ENCODE results near the gene VSTM4. TPM values are rescaled to one million over a fixed set of nuclear protein-coding genes. Genes with fewer than 3 reads are reported as not detected.

The VSTM4 gene
- total and polyA plus RNA-seq, 2 donors (not counting 1 experiment from before 2014, with no cell fraction given) = 8.1 to 27.9 TPM

DNA sequence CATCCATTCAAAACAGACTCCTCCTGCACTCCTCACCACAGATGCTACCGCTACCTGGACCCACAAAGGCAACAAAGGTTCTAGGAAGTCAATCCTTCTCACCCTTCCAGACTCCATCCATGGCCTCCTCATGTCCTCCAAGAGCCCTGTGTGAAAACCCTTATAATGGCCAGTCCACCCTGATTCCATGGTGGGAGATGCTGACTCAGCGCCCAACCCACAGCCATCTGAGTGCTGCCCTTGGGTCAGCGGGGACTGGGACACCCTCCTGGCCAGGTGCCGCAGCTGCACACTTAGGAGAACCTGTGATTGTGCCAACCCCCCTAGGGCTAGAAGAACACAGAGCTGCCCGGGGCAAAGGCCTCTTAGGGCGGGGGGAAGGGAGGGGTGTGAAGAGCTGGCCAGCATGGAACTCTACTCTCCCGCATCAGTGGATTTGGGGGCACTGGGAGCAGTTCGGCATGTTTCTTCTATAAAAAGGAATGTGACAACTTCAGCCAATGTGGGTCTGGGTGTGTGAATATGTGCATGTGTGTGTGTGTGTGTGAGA, 47.5 kb upstream of the VSTM4 start:
- no peaks in the 10 kb centered on the region for H3K9me3 ChIP-seq (ENCODE audit: control insufficient read depth, insufficient read depth, low read depth, low read length)
- TF ChIP-seq, protein P1, sequence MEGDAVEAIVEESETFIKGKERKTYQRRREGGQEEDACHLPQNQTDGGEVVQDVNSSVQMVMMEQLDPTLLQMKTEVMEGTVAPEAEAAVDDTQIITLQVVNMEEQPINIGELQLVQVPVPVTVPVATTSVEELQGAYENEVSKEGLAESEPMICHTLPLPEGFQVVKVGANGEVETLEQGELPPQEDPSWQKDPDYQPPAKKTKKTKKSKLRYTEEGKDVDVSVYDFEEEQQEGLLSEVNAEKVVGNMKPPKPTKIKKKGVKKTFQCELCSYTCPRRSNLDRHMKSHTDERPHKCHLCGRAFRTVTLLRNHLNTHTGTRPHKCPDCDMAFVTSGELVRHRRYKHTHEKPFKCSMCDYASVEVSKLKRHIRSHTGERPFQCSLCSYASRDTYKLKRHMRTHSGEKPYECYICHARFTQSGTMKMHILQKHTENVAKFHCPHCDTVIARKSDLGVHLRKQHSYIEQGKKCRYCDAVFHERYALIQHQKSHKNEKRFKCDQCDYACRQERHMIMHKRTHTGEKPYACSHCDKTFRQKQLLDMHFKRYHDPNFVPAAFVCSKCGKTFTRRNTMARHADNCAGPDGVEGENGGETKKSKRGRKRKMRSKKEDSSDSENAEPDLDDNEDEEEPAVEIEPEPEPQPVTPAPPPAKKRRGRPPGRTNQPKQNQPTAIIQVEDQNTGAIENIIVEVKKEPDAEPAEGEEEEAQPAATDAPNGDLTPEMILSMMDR (conservative IDR thresholded peaks at IDR 0.05 in 1 of 2, IDR thresholded peaks at IDR 0.05 in 1 of 2; ENCODE audit: low read depth in 1 of 2, low read length in 2 of 2) = no peak
- TF ChIP-seq EZH2 (IDR thresholded peaks at IDR 0.05; ENCODE audit: low read length, missing control alignments) = no peak
- H3K27me3 ChIP-seq (ENCODE audit: control insufficient read depth, insufficient read depth, low read length) = no peaks in the 10 kb centered on the region

DNA sequence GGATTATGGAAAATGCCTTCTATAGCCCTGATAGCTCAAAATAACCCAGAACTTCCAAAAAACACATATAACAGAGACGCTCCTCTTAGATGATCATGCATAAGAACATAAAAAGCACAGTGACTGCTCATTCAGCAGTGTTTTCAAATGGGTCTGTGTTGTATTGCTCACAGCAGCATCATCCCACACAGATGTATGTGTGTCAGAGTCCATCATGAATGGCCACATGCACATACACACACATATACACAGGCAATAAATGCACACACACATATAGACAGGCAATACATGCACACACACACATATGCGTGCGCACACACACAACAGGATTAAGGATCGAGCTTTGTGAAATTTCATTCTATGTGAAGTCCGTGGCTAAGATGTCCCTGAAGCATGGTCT, 46.7 kb upstream of the VSTM4 start:
- Histone ChIP-seq H3K9me3 (ENCODE audit: control insufficient read depth, insufficient read depth, low read depth, low read length) (no peaks in the 10 kb centered on the region), H2AFZ (ENCODE audit: low read length) (no peak overlapping the region), H3K36me3 (ENCODE audit: control insufficient read depth, insufficient read depth, low read length) (no peaks in the 10 kb centered on the region), H3K27me3 (ENCODE audit: control insufficient read depth, insufficient read depth, low read length) (no peaks in the 10 kb centered on the region), H3K4me1 (ENCODE audit: control insufficient read depth, extremely low read depth, insufficient read depth, low read length) (peaks cover 2% of the 10 kb centered on the region), H3K4me2 (ENCODE audit: extremely low read depth, insufficient read depth, low read length) (no peak overlapping the region), H3K4me3 (replicated peaks in 1 of 4; ENCODE audit: control extremely low read depth in 1 of 4, insufficient read depth in 1 of 4, low read depth in 3 of 4, low read length in 4 of 4) (no peak overlapping the region), H3K9ac (ENCODE audit: insufficient read depth, low read length) (no peak overlapping the region), H3K27ac (ENCODE audit: insufficient read depth, low read length) (no peak overlapping the region), H3K79me2 (ENCODE audit: control insufficient read depth, insufficient read depth, low read length) (no peaks in the 10 kb centered on the region), H4K20me1 (ENCODE audit: control insufficient read depth, extremely low read depth, insufficient read depth, low read length) (no peaks in the 10 kb centered on the region)
- no peak for DNase-seq (ENCODE audit: low read depth in 2 of 2)
- no peak for TF ChIP-seq EZH2 (IDR thresholded peaks at IDR 0.05; ENCODE audit: low read length, missing control alignments)
- TF ChIP-seq, protein P1 (conservative IDR thresholded peaks at IDR 0.05 in 1 of 2, IDR thresholded peaks at IDR 0.05 in 1 of 2; ENCODE audit: low read depth in 1 of 2, low read length in 2 of 2) = no peak

More for the DNA sequence above, 47.5 kb upstream of the VSTM4 start:
- no peak overlapping the region for H3K27ac ChIP-seq (ENCODE audit: insufficient read depth, low read length)
- H3K36me3 ChIP-seq (ENCODE audit: control insufficient read depth, insufficient read depth, low read length) = no peaks in the 10 kb centered on the region
- peaks cover 2% of the 10 kb centered on the region for H3K4me1 ChIP-seq (ENCODE audit: control insufficient read depth, extremely low read depth, insufficient read depth, low read length)
- H3K4me2 ChIP-seq (ENCODE audit: extremely low read depth, insufficient read depth, low read length) = no peak overlapping the region
- H3K79me2 ChIP-seq (ENCODE audit: control insufficient read depth, insufficient read depth, low read length) = no peaks in the 10 kb centered on the region
- no peak overlapping the region for H3K4me3 ChIP-seq (replicated peaks in 1 of 4; ENCODE audit: control extremely low read depth in 1 of 4, insufficient read depth in 1 of 4, low read depth in 3 of 4, low read length in 4 of 4)
- H3K9ac ChIP-seq (ENCODE audit: insufficient read depth, low read length) = no peak overlapping the region
- DNase-seq (ENCODE audit: low read depth in 2 of 2) = no peak
- H4K20me1 ChIP-seq (ENCODE audit: control insufficient read depth, extremely low read depth, insufficient read depth, low read length) = no peaks in the 10 kb centered on the region
- no peak overlapping the region for H2AFZ ChIP-seq (ENCODE audit: low read length)

DNA sequence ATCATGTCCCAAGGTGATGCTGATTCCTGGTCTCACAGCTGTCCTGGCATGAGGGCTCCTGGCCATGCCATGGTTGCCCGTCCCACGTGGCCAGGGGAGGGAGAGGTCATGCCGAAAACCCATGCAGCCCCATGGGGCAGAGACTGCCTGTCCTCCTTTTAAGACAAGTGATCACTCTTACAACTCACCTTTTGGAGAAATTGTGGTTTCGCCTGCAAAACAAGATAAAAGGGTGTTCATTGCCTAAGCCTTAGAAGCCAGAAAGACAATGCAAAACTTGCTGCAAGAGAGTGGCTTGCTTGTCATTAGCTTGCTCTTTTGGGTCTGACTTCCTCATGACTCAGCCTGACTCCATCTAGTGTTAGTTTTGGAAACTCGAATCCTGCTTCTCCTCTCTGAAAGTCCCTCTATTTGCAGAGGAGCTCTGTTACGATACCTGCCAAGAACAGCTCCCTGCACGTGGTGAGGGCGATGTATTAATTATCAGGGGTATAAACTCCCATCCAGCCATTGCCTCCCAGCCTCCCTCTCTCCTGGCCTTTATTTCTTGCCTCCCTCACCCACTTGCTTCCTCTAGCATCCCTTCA, 46.2 kb upstream of the VSTM4 start:
- no peaks in the 10 kb centered on the region for H3K9me3 ChIP-seq (ENCODE audit: control insufficient read depth, insufficient read depth, low read depth, low read length)
- no peak overlapping the region for H3K9ac ChIP-seq (ENCODE audit: insufficient read depth, low read length)
- no peaks in the 10 kb centered on the region for H3K27me3 ChIP-seq (ENCODE audit: control insufficient read depth, insufficient read depth, low read length)
- no peak for TF ChIP-seq EZH2 (IDR thresholded peaks at IDR 0.05; ENCODE audit: low read length, missing control alignments)
- TF ChIP-seq, protein P1 (conservative IDR thresholded peaks at IDR 0.05 in 1 of 2, IDR thresholded peaks at IDR 0.05 in 1 of 2; ENCODE audit: low read depth in 1 of 2, low read length in 2 of 2) = peak; percentile 50 to 51
- peaks cover 2% of the 10 kb centered on the region for H3K4me1 ChIP-seq (ENCODE audit: control insufficient read depth, extremely low read depth, insufficient read depth, low read length)
- no peaks in the 10 kb centered on the region for H3K79me2 ChIP-seq (ENCODE audit: control insufficient read depth, insufficient read depth, low read length)
- H2AFZ ChIP-seq (ENCODE audit: low read length) = no peak overlapping the region
- H3K4me3 ChIP-seq (replicated peaks in 1 of 4; ENCODE audit: control extremely low read depth in 1 of 4, insufficient read depth in 1 of 4, low read depth in 3 of 4, low read length in 4 of 4) = no peak overlapping the region
- H3K27ac ChIP-seq (ENCODE audit: insufficient read depth, low read length) = no peak overlapping the region
- peak; percentile 66 to 72 for DNase-seq (ENCODE audit: low read depth in 2 of 2)
- no peaks in the 10 kb centered on the region for H3K36me3 ChIP-seq (ENCODE audit: control insufficient read depth, insufficient read depth, low read length)
- no peak overlapping the region for H3K4me2 ChIP-seq (ENCODE audit: extremely low read depth, insufficient read depth, low read length)
- no peaks in the 10 kb centered on the region for H4K20me1 ChIP-seq (ENCODE audit: control insufficient read depth, extremely low read depth, insufficient read depth, low read length)
